ENCODE data around the gene ALDOA. TPM values are rescaled to one million over a fixed set of nuclear protein-coding genes. Genes with fewer than 3 reads are reported as not detected.

ALDOA gene
- total and polyA plus RNA-seq, 10 of the 15 experiments (the other 5 are each of a cell fraction or from before 2014, with no cell fraction given): 218 to 2,339 (median 1,095) TPM

DNA sequence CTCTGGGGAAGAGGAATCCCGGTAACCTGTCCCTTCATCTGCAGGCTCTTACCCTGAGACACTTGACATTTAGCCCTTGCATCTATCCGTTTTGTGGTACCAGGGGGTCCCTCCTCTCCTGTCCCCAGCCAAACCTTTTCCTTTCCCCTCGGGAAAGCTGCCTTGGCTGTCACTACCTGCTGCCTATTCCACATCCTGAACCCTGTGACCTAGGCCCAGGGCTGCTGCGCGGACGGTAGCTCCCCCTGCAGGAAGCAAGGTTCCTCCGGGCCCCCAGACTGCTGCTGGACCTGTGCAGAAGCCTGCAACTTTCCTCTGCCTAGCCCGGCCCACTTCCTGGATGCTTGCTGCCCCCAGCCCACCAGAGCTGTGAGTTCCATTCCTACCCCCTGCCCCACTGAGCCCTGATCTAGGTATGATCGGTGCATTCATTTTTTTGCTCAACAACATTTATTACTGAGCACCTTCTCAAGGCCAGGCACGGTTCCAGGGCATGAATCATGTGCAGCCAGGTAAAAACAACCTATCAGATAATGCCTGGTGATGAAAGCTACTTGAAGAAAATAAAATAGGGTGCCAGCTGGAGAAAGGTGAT lies 10.5 kb upstream of the ALDOA start (continued):
- TF ChIP-seq, protein P1, sequence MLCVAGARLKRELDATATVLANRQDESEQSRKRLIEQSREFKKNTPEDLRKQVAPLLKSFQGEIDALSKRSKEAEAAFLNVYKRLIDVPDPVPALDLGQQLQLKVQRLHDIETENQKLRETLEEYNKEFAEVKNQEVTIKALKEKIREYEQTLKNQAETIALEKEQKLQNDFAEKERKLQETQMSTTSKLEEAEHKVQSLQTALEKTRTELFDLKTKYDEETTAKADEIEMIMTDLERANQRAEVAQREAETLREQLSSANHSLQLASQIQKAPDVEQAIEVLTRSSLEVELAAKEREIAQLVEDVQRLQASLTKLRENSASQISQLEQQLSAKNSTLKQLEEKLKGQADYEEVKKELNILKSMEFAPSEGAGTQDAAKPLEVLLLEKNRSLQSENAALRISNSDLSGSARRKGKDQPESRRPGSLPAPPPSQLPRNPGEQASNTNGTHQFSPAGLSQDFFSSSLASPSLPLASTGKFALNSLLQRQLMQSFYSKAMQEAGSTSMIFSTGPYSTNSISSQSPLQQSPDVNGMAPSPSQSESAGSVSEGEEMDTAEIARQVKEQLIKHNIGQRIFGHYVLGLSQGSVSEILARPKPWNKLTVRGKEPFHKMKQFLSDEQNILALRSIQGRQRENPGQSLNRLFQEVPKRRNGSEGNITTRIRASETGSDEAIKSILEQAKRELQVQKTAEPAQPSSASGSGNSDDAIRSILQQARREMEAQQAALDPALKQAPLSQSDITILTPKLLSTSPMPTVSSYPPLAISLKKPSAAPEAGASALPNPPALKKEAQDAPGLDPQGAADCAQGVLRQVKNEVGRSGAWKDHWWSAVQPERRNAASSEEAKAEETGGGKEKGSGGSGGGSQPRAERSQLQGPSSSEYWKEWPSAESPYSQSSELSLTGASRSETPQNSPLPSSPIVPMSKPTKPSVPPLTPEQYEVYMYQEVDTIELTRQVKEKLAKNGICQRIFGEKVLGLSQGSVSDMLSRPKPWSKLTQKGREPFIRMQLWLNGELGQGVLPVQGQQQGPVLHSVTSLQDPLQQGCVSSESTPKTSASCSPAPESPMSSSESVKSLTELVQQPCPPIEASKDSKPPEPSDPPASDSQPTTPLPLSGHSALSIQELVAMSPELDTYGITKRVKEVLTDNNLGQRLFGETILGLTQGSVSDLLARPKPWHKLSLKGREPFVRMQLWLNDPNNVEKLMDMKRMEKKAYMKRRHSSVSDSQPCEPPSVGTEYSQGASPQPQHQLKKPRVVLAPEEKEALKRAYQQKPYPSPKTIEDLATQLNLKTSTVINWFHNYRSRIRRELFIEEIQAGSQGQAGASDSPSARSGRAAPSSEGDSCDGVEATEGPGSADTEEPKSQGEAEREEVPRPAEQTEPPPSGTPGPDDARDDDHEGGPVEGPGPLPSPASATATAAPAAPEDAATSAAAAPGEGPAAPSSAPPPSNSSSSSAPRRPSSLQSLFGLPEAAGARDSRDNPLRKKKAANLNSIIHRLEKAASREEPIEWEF (IDR thresholded peaks at IDR 0.05; ENCODE audit: insufficient replicate concordance, low read depth, low read length): no peak
- TF ChIP-seq NBN (IDR thresholded peaks at IDR 0.05) (no peak), IKZF1 (conservative IDR thresholded peaks at IDR 0.05) (0 out of 2 replicates have a peak, but pooled peaks have one; percentile 32)

DNA sequence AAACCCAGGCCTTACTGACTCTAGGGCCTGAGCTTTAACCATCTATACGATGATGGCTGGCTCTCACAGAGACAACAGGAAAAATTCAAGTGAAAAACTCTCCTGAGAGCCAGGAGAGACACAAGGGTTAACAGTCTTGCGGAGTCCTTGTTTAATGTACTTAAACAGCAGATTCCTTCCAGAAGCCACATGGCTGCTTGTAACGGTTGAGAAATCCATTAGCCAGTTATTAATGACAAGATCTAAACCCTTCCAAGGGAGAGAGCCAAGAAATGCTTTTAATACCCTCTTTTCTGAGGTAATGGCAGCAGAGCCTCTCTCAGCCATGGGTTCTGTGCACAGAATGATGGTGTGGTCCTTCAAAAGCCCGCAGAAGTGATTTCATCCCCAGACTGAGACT lies 5.2 kb upstream of the ALDOA start:
- TF ChIP-seq NRF1 (conservative IDR thresholded peaks at IDR 0.05; ENCODE audit: low read depth, low read length): no peak
- no peak for TF ChIP-seq SIX5 (IDR thresholded peaks at IDR 0.05; ENCODE audit: low read depth, low read length, severe bottlenecking)
- peaks cover 20% of the 10 kb centered on the region for H3K79me2 ChIP-seq (ENCODE audit: control insufficient read depth, insufficient read depth, low read length)
- no peaks in the 10 kb centered on the region for H4K20me1 ChIP-seq (ENCODE audit: control insufficient read depth, insufficient read depth)
- ChIA-PET CTCF (interaction anchor here (0.7 to 8.5 kb wide), 2 partner anchors 28 to 32 kb away, joined by 3 to 77 read pairs; partner anchors contain the start of gene TBX6), SMC1A (ENCODE audit: uncharacterized antibody, unreplicated experiment) (no interaction called here), POLR2A (no interaction called here), RAD21 (ENCODE audit: unreplicated experiment) (no interaction called here)
- H3K4me1 ChIP-seq (ENCODE audit: control insufficient read depth, insufficient read depth, low read length): peaks cover 8% of the 10 kb centered on the region
- 87% methylated on average over 4 of the region's 4 CpGs for WGBS (ENCODE audit: insufficient coverage, insufficient replicate concordance, low lambda C conversion rate, missing lambda C conversion rate)
- no peak overlapping the region for H3K4me3 ChIP-seq
- no peak overlapping the region for H2AFZ ChIP-seq (ENCODE audit: control insufficient read depth, low read depth, low read length)
- H3K9me3 ChIP-seq (replicated peaks; ENCODE audit: control insufficient read depth, insufficient read depth, low read length): no peaks in the 10 kb centered on the region
- no peak overlapping the region for H3K4me2 ChIP-seq (ENCODE audit: control insufficient read depth, insufficient read depth)
- intact Hi-C loops (cut with micrococcal nuclease; ENCODE audit: unreplicated experiment) (no loop called here), in situ Hi-C loops (cut with MboI) (no loop called here)
- H3K9ac ChIP-seq (ENCODE audit: control insufficient read depth, insufficient read depth, low read length): no peak overlapping the region
- no peak overlapping the region for H3K27ac ChIP-seq (ENCODE audit: control insufficient read depth, insufficient read depth)
- no peak for FAIRE-seq
- no peaks in the 10 kb centered on the region for H3K36me3 ChIP-seq (ENCODE audit: control insufficient read depth in 2 of 2, insufficient read depth in 2 of 2, low read length in 1 of 2)
- ATAC-seq: no peak
- no peaks in the 10 kb centered on the region for H3K27me3 ChIP-seq (replicated peaks in 1 of 2; ENCODE audit: control insufficient read depth in 2 of 2, insufficient read depth in 2 of 2, low read length in 1 of 2)
- DNase-seq (ENCODE audit: low read depth, low spot score): no peak
- BruUV-seq (replicated peaks): no TSS peak

All from GM12878 (cell line).